ENCODE results near the gene RARB. TPM values are rescaled to one million over a fixed set of nuclear protein-coding genes. Genes with fewer than 3 reads are reported as not detected.

Gene RARB
- polyA plus RNA-seq, 1 donor from 2014 or later = 0.21 TPM

DNA sequence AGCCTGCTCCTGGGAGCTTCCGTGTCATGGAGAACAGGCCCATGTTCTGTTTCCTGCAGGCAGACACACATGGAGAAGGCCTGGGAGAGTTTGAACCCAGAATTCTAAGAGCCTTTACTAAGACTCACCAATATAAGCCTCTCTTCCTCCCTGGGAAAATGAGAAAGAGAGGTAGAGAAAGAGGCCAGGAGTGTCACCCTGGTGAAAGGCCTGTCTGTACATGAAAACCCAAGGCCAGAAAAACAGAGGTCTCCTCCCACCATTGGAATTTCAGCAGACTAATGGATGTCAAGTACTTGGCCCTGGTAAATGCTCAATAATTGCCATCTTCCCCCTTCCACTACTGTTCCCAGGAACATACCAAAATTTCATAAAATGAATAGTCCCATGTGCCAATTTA lies 119.0 kb downstream of the RARB start:
- Mint-ChIP-seq H3K9me3 (no peaks in the 10 kb centered on the region), H3K4me1 (peaks cover 0 to 2% (median 0%) of the 10 kb centered on the region in 3 donors), H3K27ac (no peak overlapping the region), H3K4me3 (no peak overlapping the region), H3K36me3 (no peaks in the 10 kb centered on the region), H3K27me3 (no peaks in the 10 kb centered on the region)

DNA sequence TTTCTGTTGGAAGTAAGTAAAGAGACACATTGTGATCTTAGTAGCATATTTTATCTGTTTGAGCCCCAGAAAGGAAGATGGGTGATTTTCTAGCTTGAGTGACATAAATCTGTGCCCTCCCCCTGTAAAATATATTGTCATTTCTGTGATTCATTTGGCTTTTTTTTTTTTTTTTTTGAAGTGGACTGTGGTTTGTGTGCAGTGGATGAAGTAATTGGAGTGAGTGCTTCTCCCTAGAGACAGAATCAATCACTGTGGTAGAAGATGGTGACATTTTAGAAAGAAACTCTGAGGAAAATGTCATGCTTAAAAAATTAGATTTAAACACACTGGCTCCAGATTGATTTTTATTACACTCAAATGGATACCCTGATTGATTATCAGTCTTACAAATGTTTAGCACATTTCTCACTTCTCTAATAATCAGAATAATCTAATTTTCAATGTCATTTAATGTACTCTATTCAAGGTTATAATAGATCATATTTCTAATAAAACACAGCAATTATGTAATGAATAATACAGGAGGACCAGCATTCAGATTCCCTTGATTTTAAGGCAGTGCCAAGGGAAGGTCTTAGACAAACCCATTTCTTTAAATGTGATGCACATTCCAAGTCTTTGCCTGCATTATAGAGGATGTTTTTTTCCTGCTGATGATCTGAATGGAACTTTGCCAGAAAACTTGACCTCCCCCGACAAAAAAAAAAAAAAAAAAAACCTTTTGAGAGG lies 120.0 kb downstream of the RARB start:
- Mint-ChIP-seq H3K27me3 (no peaks in the 10 kb centered on the region), H3K9me3 (no peaks in the 10 kb centered on the region), H3K27ac (no peak overlapping the region), H3K4me3 (no peak overlapping the region), H3K4me1 (peaks cover 0 to 2% (median 0%) of the 10 kb centered on the region in 3 donors), H3K36me3 (no peaks in the 10 kb centered on the region)

DNA sequence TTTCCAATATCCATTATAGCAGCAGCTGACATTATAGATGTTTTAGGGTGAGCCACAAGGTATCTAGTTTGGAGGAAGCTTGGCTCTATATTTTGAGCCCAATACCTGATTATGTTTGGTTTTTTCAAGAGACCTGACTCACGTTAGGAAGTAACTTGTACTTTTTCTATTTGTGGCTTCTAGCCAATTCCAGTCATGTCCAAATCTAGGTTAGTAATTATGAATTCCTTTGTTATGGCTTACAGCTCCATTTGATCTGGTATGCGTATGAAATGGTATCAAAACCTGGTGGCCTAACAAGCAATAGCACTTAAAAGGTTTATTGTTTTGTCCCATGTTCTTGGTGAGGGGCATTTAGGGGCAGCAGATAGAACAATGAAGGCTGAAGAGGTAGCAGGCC lies 120.8 kb downstream of the RARB start:
- H3K4me1 Mint-ChIP-seq = no peaks in the 10 kb centered on the region
- no peaks in the 10 kb centered on the region for H3K27me3 Mint-ChIP-seq
- no peaks in the 10 kb centered on the region for H3K36me3 Mint-ChIP-seq
- no peak overlapping the region for H3K27ac Mint-ChIP-seq
- no peaks in the 10 kb centered on the region for H3K9me3 Mint-ChIP-seq
- no peak overlapping the region for H3K4me3 Mint-ChIP-seq

DNA sequence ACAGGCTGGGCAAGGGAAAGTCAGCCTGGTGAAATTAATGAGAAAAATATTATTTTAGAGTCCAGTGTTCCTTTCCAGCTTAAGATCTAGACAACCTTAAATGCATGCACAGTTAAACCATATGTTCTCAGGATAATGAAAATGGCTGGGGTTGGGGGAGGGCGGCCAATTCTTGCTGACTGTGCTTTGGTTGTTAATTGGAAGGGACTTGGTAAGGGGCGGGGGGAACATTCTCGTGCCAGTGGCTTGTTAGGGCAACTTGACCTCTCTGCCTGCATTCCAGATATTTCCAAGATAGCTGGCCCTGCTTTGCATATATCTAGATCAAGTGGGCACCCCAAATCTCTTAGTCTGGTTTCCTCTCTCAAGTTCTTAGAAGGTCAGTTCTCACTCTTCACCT lies 124.2 kb downstream of the RARB start:
- H3K27ac Mint-ChIP-seq = no peak overlapping the region
- H3K27me3 Mint-ChIP-seq = no peaks in the 10 kb centered on the region
- no peaks in the 10 kb centered on the region for H3K9me3 Mint-ChIP-seq
- no peak overlapping the region for H3K4me3 Mint-ChIP-seq
- H3K36me3 Mint-ChIP-seq = no peaks in the 10 kb centered on the region
- H3K4me1 Mint-ChIP-seq = no peaks in the 10 kb centered on the region

DNA sequence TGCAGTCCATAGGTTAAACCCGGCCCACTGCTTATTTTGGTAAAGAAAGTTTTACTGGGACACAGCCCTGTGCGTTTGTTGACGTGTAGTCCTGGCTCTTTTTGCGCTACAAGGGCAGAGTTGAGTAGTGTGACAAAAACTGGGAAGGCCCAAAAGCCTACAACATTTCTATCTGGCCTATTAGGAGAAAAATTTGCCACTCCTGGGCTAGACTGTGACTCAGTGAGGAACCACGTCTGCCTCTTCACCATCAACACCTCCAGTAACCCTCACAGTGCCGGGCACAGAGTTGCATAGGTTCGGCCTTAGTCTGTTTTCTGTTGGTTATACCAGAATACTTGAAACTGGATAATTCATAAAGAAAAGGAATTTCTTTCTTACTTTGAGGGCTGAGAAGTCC lies 126.3 kb downstream of the RARB start:
- no peak overlapping the region for H3K4me3 Mint-ChIP-seq
- H3K27ac Mint-ChIP-seq = no peak overlapping the region
- H3K4me1 Mint-ChIP-seq = no peaks in the 10 kb centered on the region
- no peaks in the 10 kb centered on the region for H3K27me3 Mint-ChIP-seq
- no peaks in the 10 kb centered on the region for H3K36me3 Mint-ChIP-seq
- no peaks in the 10 kb centered on the region for H3K9me3 Mint-ChIP-seq

DNA sequence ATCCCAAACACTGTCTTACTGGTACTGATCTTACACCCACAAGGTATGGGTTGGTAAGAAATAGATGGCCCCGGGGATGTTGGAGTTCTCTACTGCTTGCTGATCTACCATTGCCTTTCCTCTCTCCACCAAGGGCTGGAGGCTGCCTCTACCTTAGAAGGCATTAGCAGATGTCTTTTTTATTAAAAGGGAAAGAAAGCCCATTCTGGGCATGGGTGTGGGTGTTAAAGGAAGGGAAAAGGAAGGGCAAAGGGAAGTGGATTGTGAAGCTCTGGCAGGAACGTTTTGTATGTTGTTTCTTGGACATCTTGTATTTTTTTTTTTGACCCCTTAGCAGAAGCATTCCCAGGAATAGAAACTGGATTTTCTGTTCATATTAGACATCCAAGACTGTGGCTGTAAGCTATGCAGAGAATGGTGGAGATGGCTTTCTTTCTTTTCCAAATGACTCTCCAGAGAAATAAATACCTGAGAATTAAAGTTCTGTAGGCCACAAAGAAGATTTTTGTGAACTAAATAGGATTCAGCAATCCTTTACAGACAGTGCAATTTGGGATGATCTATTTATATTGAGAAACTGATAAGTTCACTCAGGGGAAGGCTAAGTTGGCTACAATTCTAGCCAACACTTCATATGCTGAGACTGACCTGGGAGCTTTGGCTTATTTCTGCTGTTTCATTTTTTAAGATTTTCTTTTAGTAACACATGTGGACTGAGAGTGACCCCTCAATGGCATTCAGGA lies 127.8 kb downstream of the RARB start:
- Mint-ChIP-seq H3K9me3 (no peaks in the 10 kb centered on the region), H3K27me3 (no peaks in the 10 kb centered on the region), H3K36me3 (no peaks in the 10 kb centered on the region), H3K4me3 (no peak overlapping the region), H3K27ac (no peak overlapping the region), H3K4me1 (no peaks in the 10 kb centered on the region)

DNA sequence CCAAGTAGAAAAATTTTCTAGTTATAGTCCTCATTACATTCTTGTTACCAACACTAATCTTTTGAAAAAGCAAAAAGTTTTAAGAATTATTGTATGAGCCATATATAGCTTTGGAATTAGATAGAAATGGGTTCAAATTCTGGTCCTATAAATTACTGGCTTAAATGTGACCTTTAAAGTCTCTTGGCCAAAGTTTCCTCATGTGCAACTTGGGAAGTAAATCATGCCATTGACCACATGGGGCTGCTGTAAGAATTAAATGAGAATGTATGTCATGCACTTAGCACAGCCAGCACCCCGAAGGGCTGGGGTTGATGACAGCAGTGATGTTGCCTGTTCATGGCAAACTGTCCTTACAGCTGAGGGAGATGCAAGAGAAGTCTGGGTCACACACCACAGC lies 128.4 kb downstream of the RARB start:
- no peaks in the 10 kb centered on the region for H3K36me3 Mint-ChIP-seq
- H3K27ac Mint-ChIP-seq = no peak overlapping the region
- H3K27me3 Mint-ChIP-seq = no peaks in the 10 kb centered on the region
- no peak overlapping the region for H3K4me3 Mint-ChIP-seq
- no peaks in the 10 kb centered on the region for H3K4me1 Mint-ChIP-seq
- H3K9me3 Mint-ChIP-seq = no peaks in the 10 kb centered on the region

DNA sequence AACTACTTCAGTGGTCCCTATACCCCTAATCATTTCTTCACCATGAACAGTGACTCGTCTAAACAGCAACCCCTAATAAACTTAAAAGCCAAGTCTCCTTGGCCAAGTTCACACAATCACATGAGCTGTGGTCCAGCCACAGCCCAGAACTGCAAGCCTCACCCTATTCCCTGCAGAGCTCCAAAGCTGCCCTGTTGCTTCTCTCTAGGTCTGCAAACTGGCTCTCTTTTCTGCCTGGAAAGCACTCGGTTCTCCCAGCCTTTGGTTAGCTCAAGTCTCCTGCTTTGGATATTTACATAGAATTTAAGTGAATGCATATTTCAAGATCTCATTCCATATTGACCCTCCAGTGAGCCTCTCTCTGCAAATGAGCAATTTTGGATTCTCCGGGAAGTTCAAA lies 129.6 kb downstream of the RARB start:
- no peaks in the 10 kb centered on the region for H3K9me3 Mint-ChIP-seq
- no peaks in the 10 kb centered on the region for H3K4me1 Mint-ChIP-seq
- no peak overlapping the region for H3K27ac Mint-ChIP-seq
- H3K27me3 Mint-ChIP-seq = no peaks in the 10 kb centered on the region
- no peaks in the 10 kb centered on the region for H3K36me3 Mint-ChIP-seq
- no peak overlapping the region for H3K4me3 Mint-ChIP-seq

DNA sequence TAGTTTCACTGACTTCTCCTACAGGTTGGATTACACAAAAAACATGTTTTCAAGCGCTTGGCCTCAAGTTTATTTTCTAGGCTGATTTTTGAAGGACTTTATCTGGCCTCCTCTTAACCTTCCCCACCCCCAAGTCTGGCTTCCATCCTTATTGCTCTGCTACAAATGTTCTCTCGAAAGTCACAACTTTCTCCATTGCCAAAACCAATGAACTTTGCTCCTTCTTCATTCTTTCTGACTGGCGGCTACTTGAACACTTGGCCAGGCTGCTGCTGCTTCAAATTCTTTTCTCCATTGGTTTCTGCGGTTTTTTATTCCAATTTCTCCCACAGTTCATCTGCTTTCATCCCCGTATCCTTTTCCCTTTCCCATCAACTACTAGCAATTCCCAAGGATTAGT lies 130.1 kb downstream of the RARB start:
- Mint-ChIP-seq H3K9me3 (no peaks in the 10 kb centered on the region), H3K4me3 (no peak overlapping the region), H3K27ac (no peak overlapping the region)

DNA sequence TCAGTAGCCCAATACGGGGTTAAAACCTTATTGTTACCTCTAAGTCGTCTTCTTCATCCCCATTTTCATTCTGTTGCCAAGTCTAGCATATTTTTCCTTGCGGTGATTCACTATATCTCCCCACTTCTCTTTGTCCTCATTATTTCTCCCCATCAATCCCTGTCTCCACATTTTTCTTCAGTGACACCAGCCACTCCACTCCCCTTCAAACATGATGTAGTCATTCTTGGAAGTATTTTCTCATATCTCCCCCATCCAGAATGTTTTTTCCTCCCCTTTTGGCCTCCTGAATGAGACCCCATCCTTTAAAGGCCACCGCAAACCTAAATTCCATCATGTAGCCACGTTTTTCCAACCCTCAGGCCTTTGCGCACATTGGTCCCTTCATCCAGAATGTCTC lies 130.7 kb downstream of the RARB start:
- no peaks in the 10 kb centered on the region for H3K9me3 Mint-ChIP-seq
- H3K27ac Mint-ChIP-seq = no peak overlapping the region

More for the DNA sequence above, 130.1 kb downstream of the RARB start:
- H3K27me3 Mint-ChIP-seq = peaks cover under 1% of the 10 kb centered on the region
- no peaks in the 10 kb centered on the region for H3K4me1 Mint-ChIP-seq
- no peaks in the 10 kb centered on the region for H3K36me3 Mint-ChIP-seq

DNA sequence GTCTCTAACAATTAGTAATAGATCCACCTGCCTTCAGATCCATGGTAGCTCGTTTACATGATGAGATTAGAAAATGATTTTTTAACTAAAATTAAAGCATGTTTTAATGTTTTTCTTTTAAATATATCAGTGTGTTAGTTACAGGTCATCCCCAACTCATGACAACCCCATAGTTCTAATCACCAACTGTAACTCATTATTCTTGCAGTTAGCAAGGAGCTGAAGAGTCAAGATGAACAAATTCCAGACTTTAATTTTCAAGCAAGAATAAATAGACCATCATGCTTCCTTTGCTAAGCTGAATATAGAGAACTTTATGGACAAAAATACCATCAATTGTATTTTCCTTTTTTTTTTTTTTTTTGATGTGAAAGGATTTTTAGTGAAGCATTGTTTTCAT lies 135.5 kb downstream of the RARB start:
- H3K27ac Mint-ChIP-seq = no peak overlapping the region
- H3K9me3 Mint-ChIP-seq = no peaks in the 10 kb centered on the region
- no peak overlapping the region for H3K4me3 Mint-ChIP-seq
- H3K27me3 Mint-ChIP-seq = peaks cover 2% of the 10 kb centered on the region
- peaks cover 1% of the 10 kb centered on the region for H3K36me3 Mint-ChIP-seq
- no peaks in the 10 kb centered on the region for H3K4me1 Mint-ChIP-seq

More for the DNA sequence above, 130.7 kb downstream of the RARB start:
- Mint-ChIP-seq H3K36me3 (no peaks in the 10 kb centered on the region), H3K27me3 (peaks cover 2% of the 10 kb centered on the region), H3K4me1 (no peaks in the 10 kb centered on the region), H3K4me3 (no peak overlapping the region)

DNA sequence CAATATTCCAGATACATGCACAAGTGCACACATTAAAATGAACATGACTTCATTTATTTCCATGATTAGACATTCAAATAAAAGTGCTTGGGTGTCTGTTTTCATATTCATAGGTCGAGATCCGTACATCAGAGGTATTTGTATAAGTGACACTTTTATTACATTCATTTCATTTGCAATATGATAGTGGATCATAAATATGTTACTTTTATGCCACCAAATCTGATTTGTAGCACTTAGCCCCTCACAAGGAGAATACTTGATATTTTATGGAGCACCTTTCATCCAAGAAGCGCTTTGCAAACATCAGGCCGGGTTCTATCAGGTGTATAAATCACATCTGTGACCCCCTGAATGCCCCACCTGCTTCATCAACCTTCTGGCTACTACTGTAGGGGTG lies 136.0 kb downstream of the RARB start:
- Mint-ChIP-seq H3K36me3 (peaks cover 1% of the 10 kb centered on the region), H3K4me3 (no peak overlapping the region)

DNA sequence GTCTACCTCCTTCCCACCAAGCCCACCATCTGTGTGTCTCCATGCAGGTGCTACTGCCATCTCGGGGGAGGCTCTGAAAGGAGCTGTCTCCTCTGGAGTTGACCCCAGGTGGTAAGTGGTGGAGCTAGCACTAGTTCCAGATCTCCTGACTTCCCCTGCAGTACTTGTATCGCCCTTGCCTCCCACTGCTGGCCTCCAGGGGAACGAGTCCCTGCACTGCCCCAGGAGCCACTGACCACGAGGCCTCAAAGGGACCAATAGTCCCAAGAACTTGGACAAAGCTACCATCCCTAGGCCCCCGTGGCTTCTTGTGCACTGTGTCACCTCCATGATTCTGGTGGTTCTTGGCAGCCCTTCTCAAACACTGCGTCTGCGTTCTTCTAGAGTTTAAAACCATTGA lies 137.7 kb downstream of the RARB start:
- Mint-ChIP-seq H3K36me3 (peaks cover 1% of the 10 kb centered on the region), H3K4me3 (no peak overlapping the region), H3K4me1 (no peaks in the 10 kb centered on the region), H3K27me3 (peaks cover 2% of the 10 kb centered on the region), H3K9me3 (no peaks in the 10 kb centered on the region), H3K27ac (no peak overlapping the region)

More for the DNA sequence above, 136.0 kb downstream of the RARB start:
- H3K4me1 Mint-ChIP-seq = no peaks in the 10 kb centered on the region
- H3K27ac Mint-ChIP-seq = no peak overlapping the region
- peaks cover 2% of the 10 kb centered on the region for H3K27me3 Mint-ChIP-seq
- H3K9me3 Mint-ChIP-seq = no peaks in the 10 kb centered on the region

DNA sequence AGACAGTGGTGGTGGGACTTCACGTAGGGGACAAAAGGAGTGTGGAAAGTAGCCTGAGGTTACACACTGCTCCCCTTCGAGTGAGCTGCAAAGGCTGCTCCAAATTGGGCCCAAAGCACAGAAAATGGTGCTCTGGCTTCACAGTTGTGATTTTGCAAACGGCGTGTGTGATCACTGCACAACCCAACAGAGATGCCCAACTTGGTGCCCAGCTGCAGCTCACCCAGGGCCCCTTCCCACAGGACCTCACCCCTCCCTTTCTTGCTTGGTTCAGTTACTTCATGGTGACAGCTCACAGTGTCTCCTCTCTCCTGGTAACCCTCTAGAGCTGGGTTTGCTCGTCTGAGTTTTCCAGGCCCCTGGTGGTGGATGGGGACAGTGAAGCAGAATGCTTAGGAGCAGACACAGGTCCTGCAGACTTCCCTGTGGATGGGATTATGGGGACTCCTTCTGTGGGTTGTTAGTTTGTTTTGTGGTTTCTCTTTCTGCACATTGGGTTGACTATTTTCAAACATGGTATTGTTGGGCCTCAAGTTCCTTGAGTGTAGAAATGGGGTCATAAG lies 138.4 kb downstream of the RARB start:
- Mint-ChIP-seq H3K27me3 (peaks cover 2% of the 10 kb centered on the region), H3K27ac (no peak overlapping the region), H3K36me3 (peaks cover 1% of the 10 kb centered on the region), H3K4me3 (no peak overlapping the region), H3K9me3 (no peaks in the 10 kb centered on the region), H3K4me1 (no peaks in the 10 kb centered on the region)

DNA sequence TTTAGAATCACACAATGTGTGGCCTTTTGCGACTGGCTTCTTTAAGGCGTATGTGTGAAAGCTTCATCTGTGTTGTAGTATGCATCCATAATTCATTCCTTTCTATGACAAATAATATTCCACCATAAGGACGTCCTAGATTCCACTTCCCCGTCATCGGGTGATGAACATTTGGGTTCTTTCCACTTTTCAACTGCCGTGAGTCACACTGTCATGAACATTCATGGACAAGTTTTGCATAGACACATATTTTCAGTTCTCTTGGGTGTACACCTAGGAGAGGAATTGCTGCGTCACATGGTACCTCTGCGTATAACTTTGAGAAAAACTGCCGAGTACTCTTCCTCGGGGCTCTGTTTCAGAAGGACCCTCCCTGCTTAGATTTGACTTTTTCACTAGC lies 139.3 kb downstream of the RARB start:
- peak overlapping the region in 1 of 3 donors; percentile 64 for H3K27ac Mint-ChIP-seq
- no peaks in the 10 kb centered on the region for H3K9me3 Mint-ChIP-seq

More for the DNA sequence above, 139.3 kb downstream of the RARB start:
- H3K27me3 Mint-ChIP-seq = peaks cover 2% of the 10 kb centered on the region
- H3K4me3 Mint-ChIP-seq = no peak overlapping the region
- H3K36me3 Mint-ChIP-seq = peaks cover 1% of the 10 kb centered on the region
- H3K4me1 Mint-ChIP-seq = no peaks in the 10 kb centered on the region

Data from IgD-negative memory B cell (primary cell).